Measurements from ENCODE around the gene ZBTB20. TPM values are rescaled to one million over a fixed set of nuclear protein-coding genes. Genes with fewer than 3 reads are reported as not detected.
A peak's percentile ranks its signal among the peaks of the same experiment; 100 is the strongest.

The ZBTB20 gene
- total and polyA plus RNA-seq, 10 of the 15 experiments (the other 5 are each of a cell fraction or from before 2014, with no cell fraction given), result 0.20 to 5.5 (median 2.2) TPM

- WGBS (ENCODE audit: insufficient coverage, insufficient replicate concordance, low lambda C conversion rate, missing lambda C conversion rate), result 0% methylated on average over 5 of the region's 5 CpGs
- Histone ChIP-seq H3K4me2 (ENCODE audit: control insufficient read depth, insufficient read depth) (peak overlapping the region; percentile 82), H2AFZ (ENCODE audit: control insufficient read depth, low read depth, low read length) (peak overlapping the region; percentile 81), H3K27ac (ENCODE audit: control insufficient read depth, insufficient read depth) (peak overlapping the region; percentile 45), H3K9me3 (replicated peaks; ENCODE audit: control insufficient read depth, insufficient read depth, low read length) (no peaks in the 10 kb centered on the region; the same call in 2 of the 3 replicates), H3K27me3 (replicated peaks in 1 of 2; ENCODE audit: control insufficient read depth in 2 of 2, insufficient read depth in 2 of 2, low read length in 1 of 2) (no peaks in the 10 kb centered on the region), H3K36me3 (ENCODE audit: control insufficient read depth in 2 of 2, insufficient read depth in 2 of 2, low read length in 1 of 2) (no peaks in the 10 kb centered on the region), H3K9ac (ENCODE audit: control insufficient read depth, insufficient read depth, low read length) (no peak overlapping the region), H3K4me1 (ENCODE audit: control insufficient read depth, insufficient read depth, low read length) (peaks cover 6% of the 10 kb centered on the region), H3K4me3 (peak overlapping the region; percentile 31; the same call in 1 of the 2 replicates), H4K20me1 (ENCODE audit: control insufficient read depth, insufficient read depth) (no peaks in the 10 kb centered on the region), H3K79me2 (ENCODE audit: control insufficient read depth, insufficient read depth, low read length) (no peaks in the 10 kb centered on the region)
- CTCF ChIA-PET, result interaction anchor here (0.9 to 3.6 kb wide), 2 partner anchors 15 to 230 kb away, joined by 3 to 14 read pairs; no protein-coding TSS in a partner anchor
- ATAC-seq, result peak; percentile 99
- POLR2A ChIA-PET, result no interaction called here
- peak; percentile 79 for DNase-seq (ENCODE audit: low read depth, low spot score)
- SMC1A ChIA-PET (ENCODE audit: uncharacterized antibody, unreplicated experiment), result interaction anchor here (0.6 to 1.7 kb wide), 6 partner anchors 15 to 136 kb away, joined by 3 to 4 read pairs (median 3); no protein-coding TSS in a partner anchor
- BruUV-seq (replicated peaks), result no TSS peak
- FAIRE-seq, result peak; percentile 98
- RAD21 ChIA-PET (ENCODE audit: unreplicated experiment), result interaction anchor here (1.3 to 1.5 kb wide), 2 partner anchors 15 to 349 kb away, joined by 3 to 5 read pairs; no protein-coding TSS in a partner anchor
- in situ Hi-C loops (cut with MboI), result no loop called here
- intact Hi-C loops (cut with micrococcal nuclease; ENCODE audit: unreplicated experiment), result loop anchor here (5.0 to 10.0 kb wide), 2 partner anchors 285 to 428 kb away; no protein-coding TSS in a partner anchor
- TF ChIP-seq ELK1 (IDR thresholded peaks at IDR 0.05; ENCODE audit: low read depth, low read length), result no peak
- no peak for TF ChIP-seq NR2C2 (IDR thresholded peaks at IDR 0.05; ENCODE audit: borderline replicate concordance, control insufficient read depth, insufficient read length, low read depth)
- TF ChIP-seq, protein P1, sequence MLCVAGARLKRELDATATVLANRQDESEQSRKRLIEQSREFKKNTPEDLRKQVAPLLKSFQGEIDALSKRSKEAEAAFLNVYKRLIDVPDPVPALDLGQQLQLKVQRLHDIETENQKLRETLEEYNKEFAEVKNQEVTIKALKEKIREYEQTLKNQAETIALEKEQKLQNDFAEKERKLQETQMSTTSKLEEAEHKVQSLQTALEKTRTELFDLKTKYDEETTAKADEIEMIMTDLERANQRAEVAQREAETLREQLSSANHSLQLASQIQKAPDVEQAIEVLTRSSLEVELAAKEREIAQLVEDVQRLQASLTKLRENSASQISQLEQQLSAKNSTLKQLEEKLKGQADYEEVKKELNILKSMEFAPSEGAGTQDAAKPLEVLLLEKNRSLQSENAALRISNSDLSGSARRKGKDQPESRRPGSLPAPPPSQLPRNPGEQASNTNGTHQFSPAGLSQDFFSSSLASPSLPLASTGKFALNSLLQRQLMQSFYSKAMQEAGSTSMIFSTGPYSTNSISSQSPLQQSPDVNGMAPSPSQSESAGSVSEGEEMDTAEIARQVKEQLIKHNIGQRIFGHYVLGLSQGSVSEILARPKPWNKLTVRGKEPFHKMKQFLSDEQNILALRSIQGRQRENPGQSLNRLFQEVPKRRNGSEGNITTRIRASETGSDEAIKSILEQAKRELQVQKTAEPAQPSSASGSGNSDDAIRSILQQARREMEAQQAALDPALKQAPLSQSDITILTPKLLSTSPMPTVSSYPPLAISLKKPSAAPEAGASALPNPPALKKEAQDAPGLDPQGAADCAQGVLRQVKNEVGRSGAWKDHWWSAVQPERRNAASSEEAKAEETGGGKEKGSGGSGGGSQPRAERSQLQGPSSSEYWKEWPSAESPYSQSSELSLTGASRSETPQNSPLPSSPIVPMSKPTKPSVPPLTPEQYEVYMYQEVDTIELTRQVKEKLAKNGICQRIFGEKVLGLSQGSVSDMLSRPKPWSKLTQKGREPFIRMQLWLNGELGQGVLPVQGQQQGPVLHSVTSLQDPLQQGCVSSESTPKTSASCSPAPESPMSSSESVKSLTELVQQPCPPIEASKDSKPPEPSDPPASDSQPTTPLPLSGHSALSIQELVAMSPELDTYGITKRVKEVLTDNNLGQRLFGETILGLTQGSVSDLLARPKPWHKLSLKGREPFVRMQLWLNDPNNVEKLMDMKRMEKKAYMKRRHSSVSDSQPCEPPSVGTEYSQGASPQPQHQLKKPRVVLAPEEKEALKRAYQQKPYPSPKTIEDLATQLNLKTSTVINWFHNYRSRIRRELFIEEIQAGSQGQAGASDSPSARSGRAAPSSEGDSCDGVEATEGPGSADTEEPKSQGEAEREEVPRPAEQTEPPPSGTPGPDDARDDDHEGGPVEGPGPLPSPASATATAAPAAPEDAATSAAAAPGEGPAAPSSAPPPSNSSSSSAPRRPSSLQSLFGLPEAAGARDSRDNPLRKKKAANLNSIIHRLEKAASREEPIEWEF (IDR thresholded peaks at IDR 0.05; ENCODE audit: insufficient replicate concordance, low read depth, low read length), result no peak
- TF ChIP-seq TCF3 (IDR thresholded peaks at IDR 0.05; ENCODE audit: borderline replicate concordance, insufficient read depth, low read depth, low read length), result no peak
- TF ChIP-seq ZNF687 (IDR thresholded peaks at IDR 0.05), result no peak
- TF ChIP-seq, protein P2, sequence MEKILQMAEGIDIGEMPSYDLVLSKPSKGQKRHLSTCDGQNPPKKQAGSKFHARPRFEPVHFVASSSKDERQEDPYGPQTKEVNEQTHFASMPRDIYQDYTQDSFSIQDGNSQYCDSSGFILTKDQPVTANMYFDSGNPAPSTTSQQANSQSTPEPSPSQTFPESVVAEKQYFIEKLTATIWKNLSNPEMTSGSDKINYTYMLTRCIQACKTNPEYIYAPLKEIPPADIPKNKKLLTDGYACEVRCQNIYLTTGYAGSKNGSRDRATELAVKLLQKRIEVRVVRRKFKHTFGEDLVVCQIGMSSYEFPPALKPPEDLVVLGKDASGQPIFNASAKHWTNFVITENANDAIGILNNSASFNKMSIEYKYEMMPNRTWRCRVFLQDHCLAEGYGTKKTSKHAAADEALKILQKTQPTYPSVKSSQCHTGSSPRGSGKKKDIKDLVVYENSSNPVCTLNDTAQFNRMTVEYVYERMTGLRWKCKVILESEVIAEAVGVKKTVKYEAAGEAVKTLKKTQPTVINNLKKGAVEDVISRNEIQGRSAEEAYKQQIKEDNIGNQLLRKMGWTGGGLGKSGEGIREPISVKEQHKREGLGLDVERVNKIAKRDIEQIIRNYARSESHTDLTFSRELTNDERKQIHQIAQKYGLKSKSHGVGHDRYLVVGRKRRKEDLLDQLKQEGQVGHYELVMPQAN (conservative IDR thresholded peaks at IDR 0.05), result no peak
- TF ChIP-seq TBL1XR1 (IDR thresholded peaks at IDR 0.05; ENCODE audit: low read depth, low read length), result no peak
- TF ChIP-seq JUND (IDR thresholded peaks at IDR 0.05; ENCODE audit: low read depth, low read length), result no peak
- TF ChIP-seq TCF12 (IDR thresholded peaks at IDR 0.05; ENCODE audit: low read depth, low read length), result no peak
Measured at GRCh38 chr3:114809668-114810413, 337.2 kb downstream of the ZBTB20 start.
